ENCODE data around the gene RNF180. TPM values are rescaled to one million over a fixed set of nuclear protein-coding genes. Genes with fewer than 3 reads are reported as not detected.

Gene RNF180
- total RNA-seq, 2 donors from 2014 or later: 5.3 to 8.0 TPM

GRCh38 chr5:64188776-64189175, 23.1 kb downstream of the RNF180 start:
- WGBS, 2 experiments (ENCODE audit: insufficient coverage in 1 of 2, insufficient read length in 1 of 2): 93% methylated on average over 1 of the region's 1 CpG; no CpG with 5 or more reads in 1 of the 2 experiments

DNA sequence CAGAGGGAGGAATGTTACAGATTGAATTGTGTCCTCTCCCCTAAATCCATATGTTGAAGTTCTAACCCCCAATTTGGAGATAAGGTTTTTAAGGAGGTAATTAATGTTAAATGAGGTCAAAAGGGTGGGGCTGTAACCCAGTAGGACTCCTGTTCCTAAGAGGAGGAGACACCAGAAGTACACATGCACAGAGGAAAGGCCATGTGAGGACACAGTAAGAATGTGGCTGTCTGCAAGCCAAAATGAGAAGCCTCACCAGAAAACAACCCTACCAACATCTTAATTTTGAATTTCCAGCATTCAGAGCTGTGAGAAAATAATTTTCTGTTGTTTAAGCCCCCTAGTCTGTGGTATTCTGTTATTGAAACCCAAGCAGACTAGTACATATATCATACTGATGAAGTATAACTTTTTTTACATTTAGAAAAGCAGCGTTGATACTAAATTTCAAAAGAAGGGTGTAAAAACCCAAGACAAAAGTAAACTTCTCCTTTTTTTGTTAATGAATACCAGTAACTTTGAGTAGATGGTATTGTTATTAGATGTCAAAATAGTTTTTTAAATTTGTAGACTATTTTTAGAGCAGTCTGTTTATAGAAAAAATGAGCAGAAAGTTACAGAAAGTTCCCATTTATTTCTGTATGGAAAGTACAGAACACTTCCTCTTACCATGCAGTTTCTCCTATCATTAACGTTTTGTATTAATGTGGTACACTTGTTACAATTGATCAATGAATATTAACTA, 25.1 kb downstream of the RNF180 start:
- H3K9me3 Mint-ChIP-seq: no peaks in the 10 kb centered on the region
- Histone ChIP-seq H3K4me1 (ENCODE audit: control insufficient read depth, insufficient read depth, low read length) (peaks cover 2% of the 10 kb centered on the region), H3K27ac (ENCODE audit: low read depth, low read length) (no peak overlapping the region), H3K27me3 (ENCODE audit: control insufficient read depth, insufficient read depth, low read length, poor library complexity, severe bottlenecking) (no peaks in the 10 kb centered on the region), H3K9ac (ENCODE audit: extremely low read depth, low read length, poor library complexity, severe bottlenecking) (no peak overlapping the region), H3K4me3 (ENCODE audit: low read length) (no peak overlapping the region), H3K9me3 (ENCODE audit: control insufficient read depth, low read length) (no peaks in the 10 kb centered on the region), H3K36me3 (ENCODE audit: control insufficient read depth, insufficient read depth, low read length) (no peaks in the 10 kb centered on the region)
- TF ChIP-seq, protein P1, sequence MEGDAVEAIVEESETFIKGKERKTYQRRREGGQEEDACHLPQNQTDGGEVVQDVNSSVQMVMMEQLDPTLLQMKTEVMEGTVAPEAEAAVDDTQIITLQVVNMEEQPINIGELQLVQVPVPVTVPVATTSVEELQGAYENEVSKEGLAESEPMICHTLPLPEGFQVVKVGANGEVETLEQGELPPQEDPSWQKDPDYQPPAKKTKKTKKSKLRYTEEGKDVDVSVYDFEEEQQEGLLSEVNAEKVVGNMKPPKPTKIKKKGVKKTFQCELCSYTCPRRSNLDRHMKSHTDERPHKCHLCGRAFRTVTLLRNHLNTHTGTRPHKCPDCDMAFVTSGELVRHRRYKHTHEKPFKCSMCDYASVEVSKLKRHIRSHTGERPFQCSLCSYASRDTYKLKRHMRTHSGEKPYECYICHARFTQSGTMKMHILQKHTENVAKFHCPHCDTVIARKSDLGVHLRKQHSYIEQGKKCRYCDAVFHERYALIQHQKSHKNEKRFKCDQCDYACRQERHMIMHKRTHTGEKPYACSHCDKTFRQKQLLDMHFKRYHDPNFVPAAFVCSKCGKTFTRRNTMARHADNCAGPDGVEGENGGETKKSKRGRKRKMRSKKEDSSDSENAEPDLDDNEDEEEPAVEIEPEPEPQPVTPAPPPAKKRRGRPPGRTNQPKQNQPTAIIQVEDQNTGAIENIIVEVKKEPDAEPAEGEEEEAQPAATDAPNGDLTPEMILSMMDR (conservative IDR thresholded peaks at IDR 0.05): no peak
- H3K27ac Mint-ChIP-seq: no peak overlapping the region
- no peak overlapping the region for H3K4me3 Mint-ChIP-seq
- WGBS, 2 experiments (ENCODE audit: insufficient coverage in 1 of 2, insufficient read length in 1 of 2): no CpG with 5 or more reads among the region's 2 CpGs
- H3K4me1 Mint-ChIP-seq: peaks cover 5% of the 10 kb centered on the region
- no peaks in the 10 kb centered on the region for H3K36me3 Mint-ChIP-seq (ENCODE audit: low read depth)
- no peaks in the 10 kb centered on the region for H3K27me3 Mint-ChIP-seq (ENCODE audit: insufficient read depth)
- no peak for DNase-seq

More at GRCh38 chr5:64188776-64189175, 23.1 kb downstream of the RNF180 start:
- Mint-ChIP-seq H3K27ac (no peak overlapping the region), H3K4me1 (peaks cover 8% of the 10 kb centered on the region), H3K4me3 (no peak overlapping the region), H3K36me3 (ENCODE audit: low read depth) (no peaks in the 10 kb centered on the region), H3K27me3 (ENCODE audit: insufficient read depth) (no peaks in the 10 kb centered on the region), H3K9me3 (no peaks in the 10 kb centered on the region)
- H3K4me3 ChIP-seq (ENCODE audit: low read length): no peak overlapping the region
- H3K36me3 ChIP-seq (ENCODE audit: control insufficient read depth, insufficient read depth, low read length): no peaks in the 10 kb centered on the region
- no peak for DNase-seq
- H3K27ac ChIP-seq (ENCODE audit: low read depth, low read length): no peak overlapping the region
- no peak overlapping the region for H3K9ac ChIP-seq (ENCODE audit: extremely low read depth, low read length, poor library complexity, severe bottlenecking)
- no peaks in the 10 kb centered on the region for H3K9me3 ChIP-seq (ENCODE audit: control insufficient read depth, low read length)
- H3K27me3 ChIP-seq (ENCODE audit: control insufficient read depth, insufficient read depth, low read length, poor library complexity, severe bottlenecking): no peaks in the 10 kb centered on the region
- H3K4me1 ChIP-seq (ENCODE audit: control insufficient read depth, insufficient read depth, low read length): peaks cover 4% of the 10 kb centered on the region
- TF ChIP-seq, protein P1 (conservative IDR thresholded peaks at IDR 0.05): no peak

DNA sequence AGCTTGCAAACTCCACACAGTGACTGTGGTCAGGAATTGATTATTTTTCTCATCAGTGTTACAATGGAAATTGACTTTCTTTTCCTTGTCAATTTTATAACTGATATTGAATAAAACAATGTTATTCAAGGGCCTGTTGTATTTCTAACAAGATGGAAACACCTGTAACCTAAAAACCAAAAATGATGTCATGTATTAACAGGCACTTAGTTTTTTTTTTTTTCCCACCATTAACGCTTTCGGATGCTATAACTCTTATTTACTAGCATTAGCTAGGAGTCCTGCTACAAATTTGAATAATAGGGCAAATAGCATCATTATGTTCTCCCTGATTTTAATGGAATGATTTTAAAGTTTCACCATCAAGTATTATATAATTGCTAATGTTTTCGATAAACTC, 30.3 kb downstream of the RNF180 start:
- Histone ChIP-seq H3K4me1 (ENCODE audit: control insufficient read depth, insufficient read depth, low read length) (no peaks in the 10 kb centered on the region), H3K36me3 (ENCODE audit: control insufficient read depth, insufficient read depth, low read length) (no peaks in the 10 kb centered on the region), H3K9me3 (ENCODE audit: control insufficient read depth, low read length) (no peaks in the 10 kb centered on the region), H3K27ac (ENCODE audit: low read depth, low read length) (no peak overlapping the region), H3K27me3 (ENCODE audit: control insufficient read depth, insufficient read depth, low read length, poor library complexity, severe bottlenecking) (no peaks in the 10 kb centered on the region), H3K4me3 (ENCODE audit: low read length) (no peak overlapping the region), H3K9ac (ENCODE audit: extremely low read depth, low read length, poor library complexity, severe bottlenecking) (no peak overlapping the region)
- H3K4me3 Mint-ChIP-seq: no peak overlapping the region
- no peak overlapping the region for H3K27ac Mint-ChIP-seq
- no peaks in the 10 kb centered on the region for H3K4me1 Mint-ChIP-seq
- H3K36me3 Mint-ChIP-seq (ENCODE audit: low read depth): no peaks in the 10 kb centered on the region
- no peaks in the 10 kb centered on the region for H3K9me3 Mint-ChIP-seq
- TF ChIP-seq, protein P1 (conservative IDR thresholded peaks at IDR 0.05): no peak
- no peak for DNase-seq
- H3K27me3 Mint-ChIP-seq (ENCODE audit: insufficient read depth): no peaks in the 10 kb centered on the region
- WGBS, 2 experiments (ENCODE audit: insufficient coverage in 1 of 2, insufficient read length in 1 of 2): 97% methylated on average over 3 of the region's 3 CpGs; no CpG with 5 or more reads in 1 of the 2 experiments
